NT2/D1 (cell line): ENCODE measurements around the gene PLXNA4.

ENCODE experiments used
- YY1 ChIP-seq: IDR thresholded peaks from 2 replicates; pipeline ENCODE4 v1.6.1; 2011; ENCODE audit not compliant: insufficient read length, insufficient read depth
- ZNF274 ChIP-seq: IDR thresholded peaks from 2 replicates; pipeline ENCODE4 v1.6.1; 2011; ENCODE audit warnings: mild to moderate bottlenecking, low read depth, low read length

DNA sequence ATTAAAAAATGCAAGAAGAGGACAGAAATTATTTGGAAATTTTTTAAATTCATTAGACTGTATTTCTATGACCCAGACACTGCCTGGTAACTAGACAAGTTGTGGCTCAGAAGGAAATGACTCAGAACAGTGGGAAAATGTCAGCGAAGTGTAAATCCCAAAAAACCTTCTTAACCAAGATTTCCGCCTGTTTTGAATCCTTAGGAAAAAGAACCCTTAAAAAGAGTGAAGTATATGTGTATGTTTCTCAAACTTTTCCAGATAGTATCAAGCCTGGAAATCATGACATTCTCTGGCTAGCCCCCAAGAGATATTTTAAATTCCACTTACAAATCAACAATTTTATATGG is 42.7 kb upstream of the PLXNA4 start:
- TF ChIP-seq ZNF274 (no peak), YY1 (no peak)
